Measurements from ENCODE around the gene ACTMAP. TPM values are rescaled to one million over a fixed set of nuclear protein-coding genes. Genes with fewer than 3 reads are reported as not detected.

The ACTMAP gene
- total and polyA plus RNA-seq, 9 of the 15 experiments (the other 6 are each of a cell fraction or from before 2014, with no cell fraction given): 1.7 to 16.6 (median 4.9) TPM

- WGBS (ENCODE audit: insufficient coverage, low coverage, missing lambda C conversion rate): 84% methylated on average over 6 of the region's 6 CpGs
- no peak overlapping the region for H2AFZ ChIP-seq (ENCODE audit: low read depth, low read length)
- no peaks in the 10 kb centered on the region for H3K9me3 ChIP-seq (replicated peaks; ENCODE audit: control insufficient read depth, insufficient read depth, low read depth, low read length)
- in situ Hi-C loops (cut with MboI): no loop called here
- ATAC-seq: no peak
- CTCF ChIA-PET (ENCODE audit: low intra/inter-chr PET ratio): no interaction called here
- DNase-seq (ENCODE audit: extremely low read depth in 1 of 4, low spot score in 3 of 4): no peak
- H4K20me1 ChIP-seq (replicated peaks; ENCODE audit: control insufficient read depth, insufficient read depth, low read length): no peaks in the 10 kb centered on the region
- H3K27ac ChIP-seq (ENCODE audit: extremely low read depth, low read depth, low read length): no peak overlapping the region
- BruUV-seq (replicated peaks): no TSS peak
- intact Hi-C loops (cut with micrococcal nuclease): no loop called here
- no peak for TF ChIP-seq SRSF9 (IDR thresholded peaks at IDR 0.05; ENCODE audit: borderline replicate concordance, low read depth, low read length)
- peak; percentile 92 for TF ChIP-seq ZFP36 (IDR thresholded peaks at IDR 0.05; ENCODE audit: low read depth, low read length, partially characterized antibody)
- peaks cover 57% of the 10 kb centered on the region for H3K79me2 ChIP-seq (ENCODE audit: control insufficient read depth, insufficient read depth, low read length)
- POLR2A ChIA-PET: interaction anchor here (0.6 to 2.0 kb wide), 4 partner anchors 22 to 33 kb away, joined by 3 to 4 read pairs (median 3); partner anchors contain the start of genes ACTMAP and SNRPA
- no peak overlapping the region for H3K9ac ChIP-seq (ENCODE audit: insufficient read depth in 1 of 2, low read depth in 2 of 2, low read length in 2 of 2)
- H3K36me3 ChIP-seq (ENCODE audit: control insufficient read depth, insufficient read depth, low read length): peaks cover 21% of the 10 kb centered on the region
- no peak overlapping the region for H3K4me2 ChIP-seq (ENCODE audit: insufficient read depth, low read length)
- H3K9me1 ChIP-seq (ENCODE audit: control insufficient read depth, insufficient read depth, low read length): no peaks in the 10 kb centered on the region
- H3K4me1 ChIP-seq (replicated peaks in 1 of 2; ENCODE audit: control insufficient read depth in 2 of 2, insufficient read depth in 2 of 2, low read length in 2 of 2): peaks cover 6 to 32% of the 10 kb centered on the region in 2 experiments; a peak in 4 of 5 replicates
- no peaks in the 10 kb centered on the region for H3K27me3 ChIP-seq (ENCODE audit: control insufficient read depth in 2 of 2, insufficient read depth in 2 of 2, low read length in 2 of 2)
- no peak for FAIRE-seq
- H3K4me3 ChIP-seq: no peak overlapping the region
Observed at GRCh38 chr19:40721140-40721486, 29.2 kb downstream of the ACTMAP start.

GRCh38 chr19:40719414-40719894, 30.8 kb downstream of the ACTMAP start:
- DNase-seq (ENCODE audit: extremely low read depth in 1 of 4, low spot score in 3 of 4) (no peak), FAIRE-seq (no peak)
- 35% methylated on average over 7 of the region's 7 CpGs for WGBS (ENCODE audit: insufficient coverage, low coverage, missing lambda C conversion rate)

More at GRCh38 chr19:40719414-40719894, 30.8 kb downstream of the ACTMAP start:
- Histone ChIP-seq H2AFZ (ENCODE audit: low read depth, low read length) (no peak overlapping the region; the same call in 1 of the 2 replicates), H3K36me3 (ENCODE audit: control insufficient read depth, insufficient read depth, low read length) (peaks cover 13% of the 10 kb centered on the region), H4K20me1 (replicated peaks; ENCODE audit: control insufficient read depth, insufficient read depth, low read length) (no peaks in the 10 kb centered on the region), H3K9me1 (ENCODE audit: control insufficient read depth, insufficient read depth, low read length) (no peaks in the 10 kb centered on the region), H3K9me3 (replicated peaks; ENCODE audit: control insufficient read depth, insufficient read depth, low read depth, low read length) (no peaks in the 10 kb centered on the region), H3K4me3 (peak overlapping the region; percentile 62), H3K27ac (ENCODE audit: extremely low read depth, low read depth, low read length) (peak overlapping the region; percentile 80; the same call in 1 of the 3 replicates), H3K4me2 (ENCODE audit: insufficient read depth, low read length) (peak overlapping the region; percentile 93), H3K9ac (ENCODE audit: insufficient read depth in 1 of 2, low read depth in 2 of 2, low read length in 2 of 2) (peak overlapping the region; percentile 68 to 79; a peak in 2 of 4 replicates), H3K27me3 (ENCODE audit: control insufficient read depth in 2 of 2, insufficient read depth in 2 of 2, low read length in 2 of 2) (no peaks in the 10 kb centered on the region), H3K4me1 (replicated peaks in 1 of 2; ENCODE audit: control insufficient read depth in 2 of 2, insufficient read depth in 2 of 2, low read length in 2 of 2) (peaks cover 18 to 48% of the 10 kb centered on the region in 2 experiments; a peak in 4 of 5 replicates), H3K79me2 (ENCODE audit: control insufficient read depth, insufficient read depth, low read length) (peaks cover 62% of the 10 kb centered on the region)
- ChIA-PET CTCF (ENCODE audit: low intra/inter-chr PET ratio) (no interaction called here), POLR2A (interaction anchor here (0.7 to 1.3 kb wide), 3 partner anchors 17 to 254 kb away, joined by 3 to 5 read pairs (median 3); partner anchors contain the start of gene BLVRB)
- in situ Hi-C loops (cut with MboI): no loop called here
- ATAC-seq: no peak
- intact Hi-C loops (cut with micrococcal nuclease): no loop called here
- TF ChIP-seq ADNP (tag; IDR thresholded peaks at IDR 0.05) (peak; percentile 35; the same call in 1 of the 2 replicates), BCOR (IDR thresholded peaks at IDR 0.05) (peak; percentile 90), KDM1A (IDR thresholded peaks at IDR 0.05) (peak in 1 of 2 experiments; percentile 44; a peak in 1 of 4 replicates), RBM25 (IDR thresholded peaks at IDR 0.05; ENCODE audit: low read depth, low read length, severe bottlenecking) (peak; percentile 85), ZNF165 (CRISPR knock-in tag; IDR thresholded peaks at IDR 0.05; ENCODE audit: borderline replicate concordance) (no peak), POLR2AphosphoS5 (IDR thresholded peaks at IDR 0.05; ENCODE audit: control insufficient read depth, insufficient read depth, low read depth, low read length) (no peak), ZNF384 (IDR thresholded peaks at IDR 0.05; ENCODE audit: low read depth, low read length) (0 out of 2 replicates have a peak, but pooled peaks have one; percentile 19)
- no TSS peak for BruUV-seq (replicated peaks)

All from K562 (cell line).